ENCODE data around the gene RBMS1. TPM values are rescaled to one million over a fixed set of nuclear protein-coding genes. Genes with fewer than 3 reads are reported as not detected.

RBMS1 gene
- total and polyA plus RNA-seq, 2 experiments from 2014 or later: 55.5 to 94.8 TPM

DNA sequence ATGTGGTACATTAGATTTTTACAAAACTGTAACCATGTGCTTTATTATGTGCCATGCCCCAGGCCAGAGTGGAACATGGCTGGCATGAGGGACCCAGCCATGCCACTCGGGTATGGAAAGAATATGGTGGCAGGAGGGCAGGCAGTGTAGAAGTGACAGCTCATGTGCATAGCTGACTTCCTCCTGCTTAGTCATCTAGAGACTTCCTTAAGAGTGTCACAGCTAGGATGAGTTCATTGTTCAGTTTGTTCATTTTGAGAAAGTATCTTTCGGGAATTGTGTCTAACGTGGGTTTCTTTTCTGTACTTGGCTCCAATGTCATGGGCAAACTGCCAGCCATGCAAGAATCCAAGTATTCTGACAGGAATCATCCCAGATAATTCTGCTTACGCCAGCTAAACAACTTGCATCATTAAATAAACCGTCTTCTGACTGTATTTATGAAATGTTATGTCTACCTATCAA is 199.2 kb downstream of the RBMS1 start (continued):
- TF ChIP-seq EZH2 (IDR thresholded peaks at IDR 0.05; ENCODE audit: low read depth, unreplicated experiment) (no peak), JUNB (IDR thresholded peaks at IDR 0.05; ENCODE audit: unreplicated experiment) (no peak), ZNF331 (CRISPR knock-in tag; IDR thresholded peaks at IDR 0.05; ENCODE audit: low read depth) (no peak)
- TF ChIP-seq, protein P1, sequence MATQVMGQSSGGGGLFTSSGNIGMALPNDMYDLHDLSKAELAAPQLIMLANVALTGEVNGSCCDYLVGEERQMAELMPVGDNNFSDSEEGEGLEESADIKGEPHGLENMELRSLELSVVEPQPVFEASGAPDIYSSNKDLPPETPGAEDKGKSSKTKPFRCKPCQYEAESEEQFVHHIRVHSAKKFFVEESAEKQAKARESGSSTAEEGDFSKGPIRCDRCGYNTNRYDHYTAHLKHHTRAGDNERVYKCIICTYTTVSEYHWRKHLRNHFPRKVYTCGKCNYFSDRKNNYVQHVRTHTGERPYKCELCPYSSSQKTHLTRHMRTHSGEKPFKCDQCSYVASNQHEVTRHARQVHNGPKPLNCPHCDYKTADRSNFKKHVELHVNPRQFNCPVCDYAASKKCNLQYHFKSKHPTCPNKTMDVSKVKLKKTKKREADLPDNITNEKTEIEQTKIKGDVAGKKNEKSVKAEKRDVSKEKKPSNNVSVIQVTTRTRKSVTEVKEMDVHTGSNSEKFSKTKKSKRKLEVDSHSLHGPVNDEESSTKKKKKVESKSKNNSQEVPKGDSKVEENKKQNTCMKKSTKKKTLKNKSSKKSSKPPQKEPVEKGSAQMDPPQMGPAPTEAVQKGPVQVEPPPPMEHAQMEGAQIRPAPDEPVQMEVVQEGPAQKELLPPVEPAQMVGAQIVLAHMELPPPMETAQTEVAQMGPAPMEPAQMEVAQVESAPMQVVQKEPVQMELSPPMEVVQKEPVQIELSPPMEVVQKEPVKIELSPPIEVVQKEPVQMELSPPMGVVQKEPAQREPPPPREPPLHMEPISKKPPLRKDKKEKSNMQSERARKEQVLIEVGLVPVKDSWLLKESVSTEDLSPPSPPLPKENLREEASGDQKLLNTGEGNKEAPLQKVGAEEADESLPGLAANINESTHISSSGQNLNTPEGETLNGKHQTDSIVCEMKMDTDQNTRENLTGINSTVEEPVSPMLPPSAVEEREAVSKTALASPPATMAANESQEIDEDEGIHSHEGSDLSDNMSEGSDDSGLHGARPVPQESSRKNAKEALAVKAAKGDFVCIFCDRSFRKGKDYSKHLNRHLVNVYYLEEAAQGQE (IDR thresholded peaks at IDR 0.05; ENCODE audit: unreplicated experiment): no peak

- Mint-ChIP-seq H3K4me3 (no peak overlapping the region), H3K27me3 (ENCODE audit: insufficient read depth, low read depth, poor library complexity) (no peaks in the 10 kb centered on the region), H3K27ac (peak overlapping the region; percentile 33; the same call in 1 of the 2 replicates), H3K36me3 (ENCODE audit: low read depth) (peaks cover 14% of the 10 kb centered on the region), H3K9me3 (no peaks in the 10 kb centered on the region), H3K4me1 (peaks cover 10% of the 10 kb centered on the region)
- Histone ChIP-seq H3K9me2 (ENCODE audit: insufficient read depth) (no peaks in the 10 kb centered on the region), H3K27me3 (ENCODE audit: insufficient read depth) (no peaks in the 10 kb centered on the region), H3K4me1 (ENCODE audit: insufficient read depth) (no peaks in the 10 kb centered on the region), H3K36me3 (ENCODE audit: insufficient read depth) (no peaks in the 10 kb centered on the region), H2AFZ (no peak overlapping the region), H4K20me1 (replicated peaks; ENCODE audit: insufficient read depth) (peaks cover 3% of the 10 kb centered on the region; the same call in 1 of the 2 replicates), H3K27ac (ENCODE audit: low read depth) (no peak overlapping the region), H3F3A (replicated peaks; ENCODE audit: low read depth) (no peaks in the 10 kb centered on the region), H3K79me2 (replicated peaks; ENCODE audit: insufficient read depth) (no peaks in the 10 kb centered on the region), H3K4me2 (no peak overlapping the region), H3K4me3 (no peak overlapping the region)
- DNase-seq (ENCODE audit: low spot score) (no peak), ATAC-seq (no peak)
- TF ChIP-seq ZNF114 (CRISPR knock-in tag; IDR thresholded peaks at IDR 0.05): no peak
- TF ChIP-seq ETS1 (IDR thresholded peaks at IDR 0.05): no peak
- no peak for TF ChIP-seq ZNF331 (CRISPR knock-in tag; IDR thresholded peaks at IDR 0.05; ENCODE audit: low read depth)
- TF ChIP-seq, protein P2, sequence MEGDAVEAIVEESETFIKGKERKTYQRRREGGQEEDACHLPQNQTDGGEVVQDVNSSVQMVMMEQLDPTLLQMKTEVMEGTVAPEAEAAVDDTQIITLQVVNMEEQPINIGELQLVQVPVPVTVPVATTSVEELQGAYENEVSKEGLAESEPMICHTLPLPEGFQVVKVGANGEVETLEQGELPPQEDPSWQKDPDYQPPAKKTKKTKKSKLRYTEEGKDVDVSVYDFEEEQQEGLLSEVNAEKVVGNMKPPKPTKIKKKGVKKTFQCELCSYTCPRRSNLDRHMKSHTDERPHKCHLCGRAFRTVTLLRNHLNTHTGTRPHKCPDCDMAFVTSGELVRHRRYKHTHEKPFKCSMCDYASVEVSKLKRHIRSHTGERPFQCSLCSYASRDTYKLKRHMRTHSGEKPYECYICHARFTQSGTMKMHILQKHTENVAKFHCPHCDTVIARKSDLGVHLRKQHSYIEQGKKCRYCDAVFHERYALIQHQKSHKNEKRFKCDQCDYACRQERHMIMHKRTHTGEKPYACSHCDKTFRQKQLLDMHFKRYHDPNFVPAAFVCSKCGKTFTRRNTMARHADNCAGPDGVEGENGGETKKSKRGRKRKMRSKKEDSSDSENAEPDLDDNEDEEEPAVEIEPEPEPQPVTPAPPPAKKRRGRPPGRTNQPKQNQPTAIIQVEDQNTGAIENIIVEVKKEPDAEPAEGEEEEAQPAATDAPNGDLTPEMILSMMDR (conservative IDR thresholded peaks at IDR 0.05; ENCODE audit: low read depth in 2 of 2): no peak
- TF ChIP-seq, protein P1 (IDR thresholded peaks at IDR 0.05; ENCODE audit: unreplicated experiment): no peak
- no peak for TF ChIP-seq JUNB (IDR thresholded peaks at IDR 0.05; ENCODE audit: unreplicated experiment)
- TF ChIP-seq EZH2phosphoT487 (IDR thresholded peaks at IDR 0.05; ENCODE audit: unreplicated experiment): no peak
- no peak for TF ChIP-seq EZH2 (IDR thresholded peaks at IDR 0.05; ENCODE audit: low read depth, unreplicated experiment)
These were observed 200.1 kb downstream of the RBMS1 start for GRCh38 chr2:160293391-160294091.

Measured in GM23338 (cell line).